Measurements from ENCODE around the gene NANOGP8. TPM values are rescaled to one million over a fixed set of nuclear protein-coding genes. Genes with fewer than 3 reads are reported as not detected.
"Not testable (repeated sequence)": the region's sequence is repeated elsewhere in the genome, so short reads cannot be mapped to it uniquely, and the experiment has no call there.

The NANOGP8 gene
- total RNA-seq, 1 donor from 2014 or later = 0.44 TPM

- no peak for ATAC-seq
Observed at GRCh38 chr15:35092311-35092710, 7.2 kb upstream of the NANOGP8 start.

GRCh38 chr15:35090104-35090807 lies 5.2 kb upstream of the NANOGP8 start:
- ATAC-seq = no peak

GRCh38 chr15:35089551-35089950 lies 4.5 kb upstream of the NANOGP8 start:
- ATAC-seq = no peak

GRCh38 chr15:35088329-35088728 lies 3.2 kb upstream of the NANOGP8 start:
- ATAC-seq = no peak

- no peak for ATAC-seq
Observed at GRCh38 chr15:35087759-35088158, 2.7 kb upstream of the NANOGP8 start.

- not testable (repeated sequence) for ATAC-seq
Observed at GRCh38 chr15:35082371-35083348, 2.4 kb downstream of the NANOGP8 start.

- not testable (repeated sequence) for ATAC-seq
Observed at GRCh38 chr15:35081626-35082365, 3.3 kb downstream of the NANOGP8 start.

GRCh38 chr15:35080226-35080625 lies 4.9 kb downstream of the NANOGP8 start:
- no peak for ATAC-seq

GRCh38 chr15:35078221-35078915 lies 6.7 kb downstream of the NANOGP8 start:
- peak; percentile 74 for ATAC-seq

- ATAC-seq = no peak
Observed at GRCh38 chr15:35071106-35071505, 14.0 kb downstream of the NANOGP8 start.

- no peak for ATAC-seq
Observed at GRCh38 chr15:35068846-35069475, 16.1 kb downstream of the NANOGP8 start.

- no peak for ATAC-seq
Observed at GRCh38 chr15:35067496-35068347, 17.4 kb downstream of the NANOGP8 start.

- no peak for ATAC-seq
Observed at GRCh38 chr15:35066094-35066493, 19.0 kb downstream of the NANOGP8 start.

GRCh38 chr15:35064576-35065190 lies 20.4 kb downstream of the NANOGP8 start:
- no peak for ATAC-seq

- no peak for ATAC-seq
Observed at GRCh38 chr15:35062738-35063099, 22.4 kb downstream of the NANOGP8 start.

- ATAC-seq = peak; percentile 62
Observed at GRCh38 chr15:35061825-35062737, 23.0 kb downstream of the NANOGP8 start.

GRCh38 chr15:35061161-35061824 lies 23.8 kb downstream of the NANOGP8 start:
- ATAC-seq = peak; percentile 87

GRCh38 chr15:35060591-35060990 lies 24.5 kb downstream of the NANOGP8 start:
- ATAC-seq = no peak
